HepG2 (cell line): Measurements from ENCODE around the gene PDP2. TPM values are rescaled to one million over a fixed set of nuclear protein-coding genes. Genes with fewer than 3 reads are reported as not detected.

ENCODE experiments used
- ATAC-seq: fragments of 200-7000 bp; cut with Tn5 transposase; 3 replicates; pipeline ENCODE4 v1.9.1; 2020; ENCODE audit warnings: mild to moderate bottlenecking, moderate library complexity
- BruUV-seq: library from RNA; stranded (reverse); fragments of 400-500 nt; replicated peaks from 2 replicates; lab custom pipeline; 2021; lab: Mats Ljungman, UMichigan
- CTCF ChIA-PET: fragments of 300-600 bp; formaldehyde crosslinking; extraction: SDS; loops from one replicate; lab custom pipeline; 2021; ENCODE audit warnings: low total read pairs, inconsistent platforms, low intra/inter-chr PET ratio; lab: Yijun Ruan, JAX
- POLR2A ChIA-PET: fragments of 350-600 bp; sonication (Branson Sonifier 250); formaldehyde crosslinking; loops from one replicate; lab custom pipeline; 2020; ENCODE audit warnings: antibody characterized with exemption, inconsistent platforms; lab: Yijun Ruan, JAX
- DNase-seq: peaks from one replicate; pipeline ENCODE4 v3.0.0-alpha.2; 2015; ENCODE audit warnings: low spot score
- FAIRE-seq: peaks from 3 replicates; lab custom pipeline; 2011; peaks lifted over from hg19 to GRCh38; lab: Jason Lieb, UNC
- H2AFZ ChIP-seq: one replicate; pipeline ENCODE4 v1.6.1; 2011; ENCODE audit warnings: low read length, inconsistent platforms
- H3K27ac ChIP-seq: fragments of 300-600 bp; 3 replicates; pipeline ENCODE4 v1.8.0; 2011; ENCODE audit warnings: mixed run types, mild to moderate bottlenecking, mixed read lengths, low read length, inconsistent platforms; ENCODE audit not compliant: insufficient read depth; ENCODE audit errors: extremely low read length
- H3K27me3 ChIP-seq, 2 experiments: fragments of 200-600 bp in 1 of 2; 2 replicates in 1 of 2; 3 replicates in 1 of 2; pipeline versions ENCODE4 v1.6.0 to v1.8.0; 2011; ENCODE audit warnings: low read length in 2 of 2, mild to moderate bottlenecking in 2 of 2, moderate library complexity in 2 of 2, inconsistent platforms in 1 of 2; ENCODE audit not compliant: insufficient read depth in 2 of 2, control insufficient read depth in 1 of 2
- H3K36me3 ChIP-seq, 2 experiments: fragments of 200-600 bp in 1 of 2; replicated peaks in 1 of 2; 2 replicates in 1 of 2; 3 replicates in 1 of 2; pipeline versions ENCODE4 v1.5.1 to v1.8.0; 2011; ENCODE audit warnings: low read length in 2 of 2, inconsistent platforms in 1 of 2; ENCODE audit not compliant: insufficient read depth in 2 of 2, control insufficient read depth in 1 of 2
- H3K4me1 ChIP-seq: 2 replicates; pipeline ENCODE4 v1.5.1; 2012; ENCODE audit warnings: low read length, inconsistent platforms; ENCODE audit not compliant: insufficient read depth
- H3K4me2 ChIP-seq: 2 replicates; pipeline ENCODE4 v1.6.0; 2011; ENCODE audit warnings: low read depth, low read length, inconsistent platforms
- H3K4me3 ChIP-seq, 3 experiments: fragments of 200-600 bp in 1 of 3; sonication (generic), shearing (Covaris generic) in 1 of 3; replicated peaks in 1 of 3; 2 replicates each; pipeline ENCODE4 v1.5.1; 2011 to 2016; ENCODE audit warnings: low read length in 3 of 3, inconsistent platforms in 2 of 3, low read depth in 2 of 3, mild to moderate bottlenecking in 2 of 3, control low read depth in 1 of 3, mixed read lengths in 1 of 3; ENCODE audit not compliant: insufficient read depth in 1 of 3
- H3K79me2 ChIP-seq: one replicate; pipeline ENCODE4 v1.6.1; 2011; ENCODE audit warnings: low read length, inconsistent platforms; ENCODE audit not compliant: insufficient read depth
- H3K9ac ChIP-seq: 2 replicates; pipeline ENCODE4 v1.6.0; 2011; ENCODE audit warnings: mild to moderate bottlenecking, low read depth, low read length, inconsistent platforms; ENCODE audit not compliant: insufficient read depth
- H3K9me3 ChIP-seq: 2 replicates; pipeline ENCODE4 v1.5.1; 2012; ENCODE audit warnings: mild to moderate bottlenecking, low read length
- H4K20me1 ChIP-seq: 2 replicates; pipeline ENCODE4 v1.6.0; 2011; ENCODE audit warnings: inconsistent platforms, mild to moderate bottlenecking, low read length, moderate library complexity; ENCODE audit not compliant: insufficient read depth
- SAP130 ChIP-seq: IDR thresholded peaks from 2 replicates; pipeline ENCODE4 v1.6.1; 2016; ENCODE audit warnings: low read depth
- ZNF121 ChIP-seq: sonication (generic); formaldehyde crosslinking; IDR thresholded peaks from 2 replicates; pipeline ENCODE4 v1.5.0; 2020; ENCODE audit warnings: mild to moderate bottlenecking, missing genetic modification reagents
- ZNF367 ChIP-seq: sonication (generic); formaldehyde crosslinking; IDR thresholded peaks from 2 replicates; pipeline ENCODE4 v1.4.0; 2020; ENCODE audit warnings: missing genetic modification reagents, borderline replicate concordance
- ZNF577 ChIP-seq: sonication (generic); formaldehyde crosslinking; IDR thresholded peaks from 2 replicates; pipeline ENCODE4 v1.4.0; 2020; ENCODE audit warnings: mild to moderate bottlenecking, low read depth, missing genetic modification reagents, borderline replicate concordance
- ZNF747 ChIP-seq: sonication (generic); formaldehyde crosslinking; IDR thresholded peaks from 2 replicates; pipeline ENCODE4 v1.8.1; 2023; ENCODE audit warnings: missing genetic modification reagents, mild to moderate bottlenecking, borderline replicate concordance
- WGBS: methylation state at CpG from one replicate; pipeline ENCODE4 v1.1.6; 2017; ENCODE audit warnings: low lambda C conversion rate; 5-methylcytosine and 5-hydroxymethylcytosine counted together
- in situ Hi-C: cut with HindIII; loops from 2 replicates; pipeline ENCODE4 v1.10.0; 2017; ENCODE audit warnings: low pct_unique_long_range_greater_than_20kb; ENCODE audit not compliant: extremely low pct_ligation_motif_present
- intact Hi-C: fragments of 100-400 bp; cut with micrococcal nuclease; formaldehyde crosslinking; loops from one replicate; pipeline ENCODE4 v1.10.0; 2022; ENCODE audit not compliant: unreplicated experiment
- polyA plus RNA-seq, 8 experiments: library from polyadenylated mRNA; depleted of rRNA in 3 of 8; stranded (reverse) in 7 of 8; unstranded in 1 of 8; fragments of >200 nt; fragmentation: Illumina TruSeq in 4 of 8; extraction: Trizol in 4 of 8; gene quantifications; 2 replicates each; pipeline versions ENCODE4 v1.2.1 to v1.2.3, GENCODE V29; 2011 to 2016; ENCODE audit warnings: low read depth in 4 of 8, missing spikeins in 1 of 8, mixed read lengths in 1 of 8; ENCODE audit not compliant: insufficient read depth in 1 of 8
- total RNA-seq, 5 experiments: library from RNA; depleted of rRNA; stranded (reverse); fragments of >200 nt; fragmentation: Illumina TruSeq; extraction: Trizol; gene quantifications; 2 replicates each; pipeline ENCODE4 v1.2.3, GENCODE V29; 2016; ENCODE audit warnings: low read depth in 1 of 5
- TF ChIP-seq, protein P1 (sequence below): sonication (generic); formaldehyde crosslinking; IDR thresholded peaks from 2 replicates; pipeline ENCODE4 v1.5.0; 2020; ENCODE audit warnings: mild to moderate bottlenecking, missing genetic modification reagents, moderate library complexity

PDP2 gene
- total and polyA plus RNA-seq, 2 of the 13 experiments (the other 11 are each of a cell fraction or from before 2014, with no cell fraction given), result 12.8 to 15.8 TPM

DNA sequence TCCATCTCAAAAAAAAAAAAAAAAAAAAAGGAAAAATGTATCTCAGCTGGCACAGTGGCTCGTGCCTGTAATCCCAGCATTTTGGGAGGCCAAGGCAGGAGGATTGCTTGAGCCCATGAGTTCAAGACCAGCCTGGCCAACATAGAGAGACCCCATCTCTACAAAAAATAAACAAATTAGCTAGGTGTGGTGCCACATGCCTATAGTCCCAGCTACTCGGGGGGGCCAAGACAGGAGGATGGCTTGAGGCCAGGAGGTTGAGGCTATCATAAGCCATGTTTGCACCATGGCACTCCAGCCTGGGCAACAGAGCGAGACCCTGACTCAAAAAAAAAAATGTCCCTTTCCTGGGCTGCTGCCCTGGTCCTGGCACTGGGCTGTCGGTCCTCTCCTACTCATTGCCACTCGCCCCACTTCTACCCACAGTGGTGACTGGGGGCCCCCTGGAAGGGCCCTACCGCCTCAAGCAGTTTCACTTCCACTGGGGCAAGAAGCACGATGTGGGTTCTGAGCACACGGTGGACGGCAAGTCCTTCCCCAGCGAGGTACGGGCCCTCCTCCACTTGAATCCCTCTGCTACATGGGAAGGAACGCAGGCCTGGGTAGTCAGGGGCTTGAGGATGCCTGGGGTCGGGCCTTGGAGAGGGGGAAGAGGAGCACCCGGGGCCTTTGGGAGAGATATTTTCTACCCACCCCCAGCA lies 30.1 kb upstream of the PDP2 start:
- WGBS, result 43% methylated on average over 7 of the region's 14 CpGs
- intact Hi-C loops, result no loop called here
- no peaks in the 10 kb centered on the region for H3K79me2 ChIP-seq
- no peak for DNase-seq
- POLR2A ChIA-PET, result interaction anchor here (1.6 kb wide), 1 partner anchor 20 kb away, joined by 4 read pairs; the partner anchor contains the start of gene NAE1
- no peak for ATAC-seq
- no peaks in the 10 kb centered on the region for H3K36me3 ChIP-seq
- H3K4me2 ChIP-seq, result no peak overlapping the region
- no peaks in the 10 kb centered on the region for H3K9me3 ChIP-seq
- peaks cover 4 to 57% of the 10 kb centered on the region in 2 experiments; a peak in 4 of 5 replicates for H3K27me3 ChIP-seq
- no peaks in the 10 kb centered on the region for H3K4me1 ChIP-seq
- CTCF ChIA-PET, result no interaction called here
- no peak for FAIRE-seq
- H4K20me1 ChIP-seq, result no peaks in the 10 kb centered on the region
- no peak overlapping the region for H3K27ac ChIP-seq
- no peak overlapping the region for H3K4me3 ChIP-seq
- in situ Hi-C loops, result loop anchor here (25.0 kb wide), 1 partner anchor 438 kb away; no protein-coding TSS in a partner anchor
- TF ChIP-seq ZNF747 (CRISPR knock-in tag) (no peak), ZNF367 (CRISPR knock-in tag) (no peak), ZNF121 (CRISPR knock-in tag) (0 out of 2 replicates have a peak, but pooled peaks have one; percentile 16), SAP130 (CRISPR knock-in tag) (no peak)
- H3K9ac ChIP-seq, result no peak overlapping the region
- no TSS peak for BruUV-seq
- no peak overlapping the region for H2AFZ ChIP-seq

DNA sequence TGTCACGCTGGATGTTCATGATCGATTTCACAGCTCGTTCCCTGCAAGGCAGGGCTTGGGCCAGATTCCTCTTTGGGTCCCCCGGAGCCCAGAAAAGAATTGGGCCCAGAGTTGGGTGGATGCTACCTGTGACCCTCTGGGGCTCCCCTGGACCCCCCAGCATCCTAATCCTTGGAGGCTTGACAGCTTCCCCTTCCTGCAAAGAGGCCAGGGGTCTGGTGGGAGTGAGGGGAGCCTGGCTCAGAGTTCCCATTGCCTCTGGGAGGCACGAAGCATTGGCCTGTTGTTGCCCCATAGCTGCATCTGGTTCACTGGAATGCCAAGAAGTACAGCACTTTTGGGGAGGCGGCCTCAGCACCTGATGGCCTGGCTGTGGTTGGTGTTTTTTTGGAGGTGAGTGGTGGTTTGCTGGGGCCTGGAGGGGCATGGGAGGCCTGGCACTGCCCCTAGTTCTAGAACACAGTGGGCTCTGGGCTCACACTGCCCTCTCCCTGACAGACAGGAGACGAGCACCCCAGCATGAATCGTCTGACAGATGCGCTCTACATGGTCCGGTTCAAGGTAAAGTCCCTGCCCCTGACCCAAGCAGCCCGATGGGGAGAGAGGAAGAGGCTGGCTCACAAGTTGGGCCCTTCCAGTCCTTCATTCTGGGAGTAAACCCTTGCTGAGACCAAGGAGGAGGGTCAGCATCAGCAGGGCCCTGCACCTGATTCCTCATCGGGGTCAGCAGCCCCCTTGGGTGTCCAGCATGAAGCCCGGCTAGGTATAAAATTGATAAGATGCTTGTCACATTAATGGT lies 28.9 kb upstream of the PDP2 start:
- no peak for DNase-seq
- no peaks in the 10 kb centered on the region for H3K36me3 ChIP-seq
- ChIA-PET CTCF (no interaction called here), POLR2A (no interaction called here)
- in situ Hi-C loops (loop anchor here (25.0 kb wide), 1 partner anchor 439 kb away; no protein-coding TSS in a partner anchor), intact Hi-C loops (no loop called here)
- H4K20me1 ChIP-seq, result no peaks in the 10 kb centered on the region
- peaks cover 0 to 46% of the 10 kb centered on the region in 2 experiments; a peak in 4 of 5 replicates for H3K27me3 ChIP-seq
- TF ChIP-seq ZNF577, result no peak
- TF ChIP-seq, protein P1, sequence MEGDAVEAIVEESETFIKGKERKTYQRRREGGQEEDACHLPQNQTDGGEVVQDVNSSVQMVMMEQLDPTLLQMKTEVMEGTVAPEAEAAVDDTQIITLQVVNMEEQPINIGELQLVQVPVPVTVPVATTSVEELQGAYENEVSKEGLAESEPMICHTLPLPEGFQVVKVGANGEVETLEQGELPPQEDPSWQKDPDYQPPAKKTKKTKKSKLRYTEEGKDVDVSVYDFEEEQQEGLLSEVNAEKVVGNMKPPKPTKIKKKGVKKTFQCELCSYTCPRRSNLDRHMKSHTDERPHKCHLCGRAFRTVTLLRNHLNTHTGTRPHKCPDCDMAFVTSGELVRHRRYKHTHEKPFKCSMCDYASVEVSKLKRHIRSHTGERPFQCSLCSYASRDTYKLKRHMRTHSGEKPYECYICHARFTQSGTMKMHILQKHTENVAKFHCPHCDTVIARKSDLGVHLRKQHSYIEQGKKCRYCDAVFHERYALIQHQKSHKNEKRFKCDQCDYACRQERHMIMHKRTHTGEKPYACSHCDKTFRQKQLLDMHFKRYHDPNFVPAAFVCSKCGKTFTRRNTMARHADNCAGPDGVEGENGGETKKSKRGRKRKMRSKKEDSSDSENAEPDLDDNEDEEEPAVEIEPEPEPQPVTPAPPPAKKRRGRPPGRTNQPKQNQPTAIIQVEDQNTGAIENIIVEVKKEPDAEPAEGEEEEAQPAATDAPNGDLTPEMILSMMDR, result peak; percentile 25; the same call in 1 of the 2 replicates
- H3K4me2 ChIP-seq, result no peak overlapping the region
- peak; percentile 20; the same call in 2 of the 3 replicates for ATAC-seq
- FAIRE-seq, result no peak
- H3K9ac ChIP-seq, result no peak overlapping the region
- WGBS, result 42% methylated on average over 9 of the region's 13 CpGs
- no peak overlapping the region for H3K27ac ChIP-seq
- no peaks in the 10 kb centered on the region for H3K9me3 ChIP-seq
- BruUV-seq, result no TSS peak
- no peaks in the 10 kb centered on the region for H3K4me1 ChIP-seq
- no peaks in the 10 kb centered on the region for H3K79me2 ChIP-seq
- H2AFZ ChIP-seq, result no peak overlapping the region
- no peak overlapping the region for H3K4me3 ChIP-seq
